Mucosa of stomach (tissue), 1 donor: ENCODE results near the gene TRERF1.
"Not testable (repeated sequence)": the region's sequence is repeated elsewhere in the genome, so short reads cannot be mapped to it uniquely, and the experiment has no call there.

Experiments used
- H3K27me3 ChIP-seq: one replicate; pipeline ENCODE4 v1.7.0; 2013; ENCODE audit warnings: mild to moderate bottlenecking, low read length; ENCODE audit not compliant: control insufficient read depth, insufficient read depth
- H3K36me3 ChIP-seq: one replicate; pipeline ENCODE4 v1.7.0; 2013; ENCODE audit warnings: low read length; ENCODE audit not compliant: control insufficient read depth, insufficient read depth
- H3K4me1 ChIP-seq: one replicate; pipeline ENCODE4 v1.7.0; 2013; ENCODE audit warnings: mild to moderate bottlenecking, low read length; ENCODE audit not compliant: control insufficient read depth, insufficient read depth
- H3K4me3 ChIP-seq: one replicate; pipeline ENCODE4 v1.7.0; 2013; ENCODE audit warnings: low read length
- H3K9ac ChIP-seq: one replicate; pipeline ENCODE4 v1.7.0; 2013; ENCODE audit warnings: mild to moderate bottlenecking, low read length, moderate library complexity
- H3K9me3 ChIP-seq: one replicate; pipeline ENCODE4 v1.7.0; 2013; ENCODE audit warnings: mild to moderate bottlenecking, low read length, moderate library complexity; ENCODE audit not compliant: control insufficient read depth
- donor health status: Pancreatic carcinoma.

Gene TRERF1

DNA sequence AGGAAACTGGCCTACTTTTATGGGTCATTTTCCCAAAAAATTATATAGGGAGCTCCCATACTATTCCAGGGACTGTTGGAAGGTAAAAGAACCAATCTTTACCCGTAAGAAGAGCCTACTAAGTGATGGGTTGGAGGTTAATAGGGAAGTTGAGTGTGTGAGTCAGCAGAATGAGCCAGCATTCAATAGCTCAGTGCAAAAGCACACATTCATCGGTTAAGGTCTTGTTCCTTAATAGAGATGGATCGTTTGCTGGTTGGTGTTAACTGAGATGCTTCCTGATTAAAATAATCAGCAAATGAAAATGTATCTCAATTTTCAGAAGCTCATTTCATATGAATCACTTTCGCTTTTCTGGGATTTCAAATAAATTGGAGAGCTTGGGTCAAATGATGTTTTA, 118.8 kb downstream of the TRERF1 start:
- H3K9ac ChIP-seq: no peak overlapping the region
- no peaks in the 10 kb centered on the region for H3K36me3 ChIP-seq
- no peaks in the 10 kb centered on the region for H3K9me3 ChIP-seq
- H3K4me1 ChIP-seq: no peaks in the 10 kb centered on the region
- no peaks in the 10 kb centered on the region for H3K27me3 ChIP-seq
- H3K4me3 ChIP-seq: no peak overlapping the region

DNA sequence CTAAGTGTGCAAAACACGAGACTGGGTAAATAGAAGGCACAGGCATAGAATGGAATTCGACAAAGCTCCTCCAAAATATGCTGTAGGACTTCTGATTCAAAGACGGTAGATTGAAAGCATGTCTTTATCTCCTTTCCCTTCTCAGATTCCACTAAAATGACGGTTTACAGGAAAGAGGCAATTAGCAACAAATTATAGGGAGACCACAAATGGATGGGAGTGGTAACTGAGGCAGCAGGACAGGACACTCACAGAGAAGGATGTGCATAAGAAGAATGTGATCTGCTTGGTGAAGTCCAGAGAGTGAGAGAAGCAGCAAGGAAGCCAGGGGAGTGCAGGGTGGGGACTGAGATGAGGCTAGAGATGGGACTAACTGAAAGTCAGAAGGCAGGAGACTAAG, 120.7 kb downstream of the TRERF1 start:
- Histone ChIP-seq H3K4me3 (no peak overlapping the region), H3K36me3 (no peaks in the 10 kb centered on the region), H3K9ac (no peak overlapping the region)

DNA sequence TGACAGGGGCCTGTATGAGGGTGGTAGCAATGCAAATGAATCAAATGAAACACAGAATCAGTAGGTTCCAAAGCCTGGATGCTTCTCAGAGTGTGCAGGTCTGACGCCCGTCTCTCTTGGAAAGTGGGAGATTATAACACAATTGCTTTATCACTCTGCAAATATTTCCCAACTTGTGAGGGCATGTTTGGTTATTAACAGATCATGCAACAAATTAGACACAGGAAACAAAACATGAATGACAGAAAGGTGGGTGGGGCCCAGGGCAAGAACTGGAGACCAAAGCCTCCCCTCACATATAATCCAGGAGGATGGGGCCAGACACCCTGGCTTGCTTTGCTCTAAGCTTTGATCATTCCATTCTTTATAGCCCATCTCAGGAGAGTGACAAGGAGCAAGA, 125.5 kb downstream of the TRERF1 start:
- no peak overlapping the region for H3K9ac ChIP-seq
- no peak overlapping the region for H3K4me3 ChIP-seq

More for the DNA sequence above, 120.7 kb downstream of the TRERF1 start:
- H3K9me3 ChIP-seq: no peaks in the 10 kb centered on the region
- no peaks in the 10 kb centered on the region for H3K27me3 ChIP-seq
- peaks cover 6% of the 10 kb centered on the region for H3K4me1 ChIP-seq

DNA sequence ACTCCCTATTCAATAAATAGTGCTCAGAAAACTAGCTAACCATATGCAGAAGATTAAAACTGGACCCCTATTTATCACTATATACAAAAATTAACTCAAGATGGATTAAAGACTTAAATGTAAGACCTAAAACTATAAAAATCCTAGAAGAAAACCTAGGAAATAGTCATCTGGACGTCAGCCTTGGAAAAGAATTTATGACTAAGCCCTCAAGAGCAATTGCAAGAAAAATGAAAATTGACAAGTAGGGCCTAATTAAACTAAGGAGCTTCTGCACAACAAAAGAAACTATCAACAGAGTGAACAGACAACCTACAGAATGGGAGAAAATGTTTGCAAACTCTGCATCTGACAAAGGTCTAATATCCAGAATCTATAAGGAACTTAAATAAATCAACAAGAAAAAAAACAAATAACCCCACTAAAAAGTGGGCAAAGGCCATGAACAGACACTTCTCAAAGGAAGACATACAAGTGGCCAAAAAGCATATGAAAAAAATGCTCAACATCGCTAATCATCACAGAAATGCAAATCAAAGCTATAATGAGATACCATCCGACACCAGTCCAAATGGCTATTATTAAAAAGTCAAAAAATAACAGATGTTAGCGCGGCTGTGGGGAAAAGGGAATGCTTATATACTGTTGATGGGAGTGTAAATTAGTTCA, 126.9 kb downstream of the TRERF1 start:
- H3K4me1 ChIP-seq: peaks cover 11% of the 10 kb centered on the region
- not testable (repeated sequence) for H3K9ac ChIP-seq, H3K27me3 ChIP-seq, H3K9me3 ChIP-seq, H3K36me3 ChIP-seq, H3K4me3 ChIP-seq

More for the DNA sequence above, 125.5 kb downstream of the TRERF1 start:
- Histone ChIP-seq H3K27me3 (no peaks in the 10 kb centered on the region), H3K9me3 (no peaks in the 10 kb centered on the region), H3K4me1 (peaks cover 11% of the 10 kb centered on the region), H3K36me3 (no peaks in the 10 kb centered on the region)

DNA sequence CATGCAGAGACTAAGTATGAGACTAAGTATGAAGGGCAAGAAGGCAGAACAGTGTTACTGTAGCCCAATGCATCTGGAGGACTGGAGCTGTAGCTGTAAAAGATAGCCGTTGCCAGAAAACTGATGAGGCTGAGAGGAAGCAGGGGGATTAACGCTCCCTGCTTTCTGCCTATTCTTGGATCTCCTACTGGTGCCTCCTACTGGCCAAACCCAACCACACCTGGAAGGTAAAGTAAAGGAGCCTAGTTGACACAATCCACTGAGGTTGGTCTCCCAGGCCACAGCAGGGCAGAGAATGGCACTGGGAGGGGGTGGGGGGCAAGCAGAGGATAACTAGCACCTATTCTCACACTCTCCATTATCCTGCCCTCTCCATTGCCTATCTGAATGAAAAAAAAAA, 129.1 kb downstream of the TRERF1 start:
- no peaks in the 10 kb centered on the region for H3K36me3 ChIP-seq
- no peaks in the 10 kb centered on the region for H3K9me3 ChIP-seq
- H3K4me1 ChIP-seq: peaks cover 11% of the 10 kb centered on the region
- H3K9ac ChIP-seq: no peak overlapping the region
- no peaks in the 10 kb centered on the region for H3K27me3 ChIP-seq
- no peak overlapping the region for H3K4me3 ChIP-seq

DNA sequence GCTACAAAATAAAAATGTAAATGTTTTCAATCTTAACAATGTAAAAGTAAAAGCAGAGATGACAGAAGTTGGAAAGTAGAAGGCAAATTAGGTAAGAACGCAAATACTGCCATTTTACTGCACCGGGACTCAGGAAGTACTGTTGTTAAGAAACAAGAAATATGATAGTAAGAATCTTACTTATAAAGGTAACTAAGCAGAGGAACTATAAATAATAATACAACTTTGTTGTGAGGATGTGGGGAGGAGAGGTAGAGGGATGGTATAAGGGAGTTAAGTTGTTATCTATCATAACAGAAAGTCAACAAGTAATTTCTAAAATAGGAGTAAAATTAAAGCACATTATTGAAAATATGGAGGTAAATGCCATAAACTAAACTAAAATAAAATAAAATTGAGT, 129.8 kb downstream of the TRERF1 start:
- no peak overlapping the region for H3K9ac ChIP-seq

DNA sequence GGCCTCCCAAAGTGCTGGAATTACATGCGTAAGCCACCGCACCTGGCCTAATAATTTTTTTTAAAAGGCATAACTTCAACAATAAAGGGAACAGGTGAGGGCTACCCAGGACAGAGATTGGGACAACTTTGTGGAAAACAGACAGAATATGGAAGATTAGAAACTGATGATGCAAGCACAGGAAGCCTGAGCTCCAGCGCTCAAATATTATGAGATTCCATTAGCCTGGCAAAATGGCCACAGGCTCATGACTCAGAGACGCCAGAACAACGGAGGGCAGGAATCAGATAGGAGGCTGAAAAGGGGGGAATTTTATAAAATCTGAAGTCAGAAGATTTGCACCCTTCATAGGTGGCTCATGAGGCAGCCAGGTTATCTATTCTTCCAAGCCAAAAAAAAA, 131.0 kb downstream of the TRERF1 start:
- no peaks in the 10 kb centered on the region for H3K27me3 ChIP-seq
- peaks cover 17% of the 10 kb centered on the region for H3K4me1 ChIP-seq
- H3K36me3 ChIP-seq: no peaks in the 10 kb centered on the region
- no peak overlapping the region for H3K9ac ChIP-seq
- H3K4me3 ChIP-seq: no peak overlapping the region
- H3K9me3 ChIP-seq: no peaks in the 10 kb centered on the region

More for the DNA sequence above, 129.8 kb downstream of the TRERF1 start:
- no peaks in the 10 kb centered on the region for H3K27me3 ChIP-seq
- no peak overlapping the region for H3K4me3 ChIP-seq
- no peaks in the 10 kb centered on the region for H3K36me3 ChIP-seq
- H3K9me3 ChIP-seq: no peaks in the 10 kb centered on the region
- H3K4me1 ChIP-seq: peaks cover 13% of the 10 kb centered on the region

DNA sequence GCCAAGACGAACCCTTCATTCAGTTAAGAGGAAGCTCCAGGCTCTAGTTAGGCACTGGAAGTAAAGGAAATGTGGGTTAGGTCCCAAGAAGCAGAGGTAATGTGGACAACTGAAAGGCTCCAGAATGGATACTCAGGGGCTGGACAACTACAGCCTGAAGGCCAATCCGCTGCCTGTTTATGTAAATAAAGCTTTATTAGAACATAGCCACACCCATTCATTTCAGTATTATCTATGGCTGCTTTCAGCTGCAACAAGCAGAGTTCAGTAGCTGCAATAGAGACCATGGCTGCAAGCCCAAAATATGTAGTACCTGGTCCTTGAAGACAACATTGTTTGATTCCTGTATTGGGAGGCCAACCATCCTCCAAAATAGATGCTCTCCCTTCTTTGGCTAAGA, 133.2 kb downstream of the TRERF1 start:
- Histone ChIP-seq H3K4me3 (no peak overlapping the region), H3K9ac (no peak overlapping the region), H3K4me1 (peaks cover 28% of the 10 kb centered on the region), H3K9me3 (no peaks in the 10 kb centered on the region), H3K27me3 (no peaks in the 10 kb centered on the region), H3K36me3 (no peaks in the 10 kb centered on the region)

DNA sequence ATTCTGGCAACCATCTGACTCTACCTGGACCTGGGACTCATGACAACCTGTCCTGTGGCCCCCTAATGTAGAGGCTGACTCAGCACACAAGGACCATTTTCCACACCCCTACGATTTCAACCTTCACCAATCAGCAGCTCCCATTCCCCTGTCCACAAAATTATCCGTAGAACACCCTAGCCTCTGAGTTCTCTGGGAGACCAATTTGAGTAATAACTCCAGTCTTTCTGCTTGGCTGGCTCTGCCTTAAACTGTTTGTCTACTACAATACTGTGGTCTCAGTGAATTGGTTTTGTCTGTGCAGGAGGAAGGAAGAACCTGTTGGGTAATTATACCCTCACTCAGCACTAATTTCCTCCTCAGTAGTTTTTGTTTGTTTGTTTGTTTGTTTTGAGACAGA, 134.7 kb downstream of the TRERF1 start:
- no peak overlapping the region for H3K9ac ChIP-seq
- H3K4me3 ChIP-seq: no peak overlapping the region
- H3K4me1 ChIP-seq: peaks cover 30% of the 10 kb centered on the region
- H3K36me3 ChIP-seq: no peaks in the 10 kb centered on the region
- no peaks in the 10 kb centered on the region for H3K9me3 ChIP-seq
- H3K27me3 ChIP-seq: no peaks in the 10 kb centered on the region

DNA sequence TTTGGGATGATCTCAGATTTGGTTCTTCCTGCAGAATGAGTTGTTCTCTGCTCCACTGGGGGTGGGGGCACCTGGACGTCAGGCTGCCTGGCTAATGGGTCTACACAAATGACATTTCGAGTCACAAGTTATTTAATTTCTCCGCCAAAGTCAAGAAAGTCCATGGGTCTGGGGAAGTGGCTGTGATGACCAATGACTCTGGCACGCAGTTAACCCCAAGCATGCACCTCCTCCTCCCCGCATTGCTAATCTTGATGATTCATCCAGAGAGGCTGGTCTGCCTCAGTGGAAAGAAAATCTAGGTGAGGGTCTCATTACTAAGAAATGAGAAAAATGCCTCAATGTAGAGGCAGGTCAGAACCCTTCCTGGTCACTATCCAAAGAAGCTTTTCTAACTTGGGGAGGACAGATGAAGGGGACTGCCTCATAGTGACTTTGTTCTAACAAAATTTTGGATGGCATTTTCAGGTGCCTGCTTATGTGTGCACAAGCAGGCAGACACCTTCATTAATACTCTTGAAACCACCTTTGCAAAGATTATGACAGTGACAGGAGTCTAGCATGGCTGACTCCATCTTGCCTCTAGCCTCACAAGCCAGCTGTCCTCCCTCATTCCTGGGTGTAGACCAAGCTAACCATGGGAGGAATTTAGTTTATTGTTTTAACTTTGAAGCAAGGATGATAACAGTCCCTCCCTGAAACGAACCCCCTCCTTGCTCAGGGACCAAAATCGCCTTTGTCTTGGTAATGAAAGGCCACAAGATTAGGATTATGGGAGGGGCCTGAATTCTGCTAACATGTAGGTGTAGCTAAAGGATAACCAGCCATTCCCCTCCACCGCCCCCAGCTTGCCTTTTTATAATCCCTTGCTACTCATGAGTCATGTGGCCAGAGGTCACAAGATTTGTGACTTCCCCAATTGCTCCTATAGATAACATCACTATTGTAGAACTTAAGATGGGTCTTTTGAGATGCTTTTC, 135.4 kb downstream of the TRERF1 start:
- H3K4me3 ChIP-seq: no peak overlapping the region
- no peaks in the 10 kb centered on the region for H3K9me3 ChIP-seq
- no peaks in the 10 kb centered on the region for H3K36me3 ChIP-seq
- H3K4me1 ChIP-seq: peaks cover 30% of the 10 kb centered on the region
- no peaks in the 10 kb centered on the region for H3K27me3 ChIP-seq
- H3K9ac ChIP-seq: no peak overlapping the region

DNA sequence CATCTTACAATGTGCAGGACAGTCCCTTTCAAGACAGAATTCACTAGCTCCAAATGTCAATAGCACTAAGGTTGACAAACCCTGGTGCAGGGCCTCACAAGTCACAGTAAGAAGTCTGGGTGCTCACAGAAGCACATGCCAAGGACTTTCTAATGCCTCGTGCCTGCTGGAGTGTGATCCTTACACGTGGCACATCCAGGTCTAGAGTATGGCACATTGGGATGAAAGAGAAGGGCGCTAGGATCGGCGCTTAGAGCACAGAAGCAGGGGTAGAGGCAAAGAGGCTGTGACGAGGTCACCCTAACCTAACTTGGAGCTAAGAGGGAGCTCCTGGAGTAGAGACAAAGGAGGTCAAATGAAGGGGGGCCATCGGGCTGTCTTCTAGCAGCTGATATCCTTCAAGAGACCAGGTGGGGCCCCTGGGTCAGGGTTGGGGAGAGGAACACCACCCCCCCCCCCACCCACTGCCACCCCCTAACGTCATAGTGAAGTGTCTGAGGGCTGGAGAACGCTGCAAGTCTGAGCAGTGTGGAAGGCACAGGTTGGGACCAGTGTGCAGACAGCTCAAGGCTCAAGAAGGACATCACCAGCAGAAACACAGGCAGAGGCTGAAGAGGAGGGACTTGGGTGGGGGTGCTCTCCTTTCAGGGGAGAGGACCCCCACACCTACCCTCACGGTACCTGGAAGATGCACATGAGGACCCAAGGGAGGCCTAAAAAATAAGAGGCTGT, 136.3 kb downstream of the TRERF1 start:
- H3K36me3 ChIP-seq: no peaks in the 10 kb centered on the region
- H3K9me3 ChIP-seq: no peaks in the 10 kb centered on the region
- H3K9ac ChIP-seq: no peak overlapping the region
- H3K4me3 ChIP-seq: no peak overlapping the region
- H3K27me3 ChIP-seq: no peaks in the 10 kb centered on the region
- H3K4me1 ChIP-seq: peaks cover 30% of the 10 kb centered on the region
